ENCODE measurements around the gene RASAL2. TPM values are rescaled to one million over a fixed set of nuclear protein-coding genes. Genes with fewer than 3 reads are reported as not detected.

RASAL2 gene
- total and polyA plus RNA-seq, 2 of the 4 experiments (the other 2 are of a cell fraction) = 13.1 to 20.6 TPM

- POLR2A ChIA-PET (ENCODE audit: unreplicated experiment) = no interaction called here
- peaks cover 5% of the 10 kb centered on the region; the same call in 1 of the 2 replicates for H3K4me1 ChIP-seq (ENCODE audit: control insufficient read depth, insufficient read depth, low read length)
- H2BK120ac ChIP-seq (ENCODE audit: low read depth, low read length) = no peak overlapping the region
- DNase-seq = peak; percentile 89
- H4K8ac ChIP-seq (ENCODE audit: low read depth in 2 of 2, low read length in 2 of 2) = no peak overlapping the region
- peak overlapping the region; percentile 70; the same call in 1 of the 2 replicates for H3K4me2 ChIP-seq (ENCODE audit: low read depth, low read length)
- no peaks in the 10 kb centered on the region for H3K9me3 ChIP-seq (ENCODE audit: control insufficient read depth, insufficient read depth, low read length)
- H2AK9ac ChIP-seq (replicated peaks; ENCODE audit: low read depth, low read length, poor library complexity) = no peak overlapping the region
- H2AK5ac ChIP-seq (ENCODE audit: low read depth, low read length) = no peak overlapping the region
- peak; percentile 49 for ATAC-seq (ENCODE audit: low read depth)
- H3K23ac ChIP-seq (ENCODE audit: low read depth, low read length) = no peak overlapping the region
- H3K27ac ChIP-seq (ENCODE audit: insufficient read depth, low read length) = no peak overlapping the region
- WGBS, 2 experiments (ENCODE audit: extremely low coverage in 2 of 2, insufficient read length in 1 of 2) = no CpG with 5 or more reads among the region's 4 CpGs
- no peak overlapping the region for H3K9ac ChIP-seq (ENCODE audit: low read depth, low read length)
- H2BK15ac ChIP-seq (ENCODE audit: low read depth, low read length) = no peak overlapping the region
- H3K27me3 ChIP-seq (ENCODE audit: control insufficient read depth, insufficient read depth, low read length) = no peaks in the 10 kb centered on the region
- no peak overlapping the region for H2BK20ac ChIP-seq (ENCODE audit: low read depth, low read length)
- in situ Hi-C loops (cut with MboI; ENCODE audit: low sequenced_read_pairs) = no loop called here
- no peak overlapping the region for H3K4me3 ChIP-seq (ENCODE audit: insufficient read depth, low read depth, low read length)
- H3K14ac ChIP-seq (replicated peaks; ENCODE audit: low read depth, low read length) = no peak overlapping the region
- H2BK5ac ChIP-seq (ENCODE audit: low read depth, low read length, poor library complexity, severe bottlenecking) = peak overlapping the region; percentile 52
- CTCF ChIA-PET = no interaction called here
- peaks cover 21 to 30% of the 10 kb centered on the region in 2 experiments for H3K79me1 ChIP-seq (ENCODE audit: low read depth in 1 of 2, low read length in 2 of 2)
- H2AFZ ChIP-seq (replicated peaks; ENCODE audit: low read length, poor library complexity) = no peak overlapping the region
- TF ChIP-seq USF2 (IDR thresholded peaks at IDR 0.05; ENCODE audit: low read depth, low read length) (no peak), CEBPB (IDR thresholded peaks at IDR 0.05; ENCODE audit: low read depth, low read length) (peak; percentile 89), MXI1 (IDR thresholded peaks at IDR 0.05; ENCODE audit: borderline replicate concordance, low read depth, low read length) (no peak), ELK1 (IDR thresholded peaks at IDR 0.05; ENCODE audit: borderline replicate concordance, low read depth, low read length) (no peak), MAZ (IDR thresholded peaks at IDR 0.05; ENCODE audit: borderline replicate concordance, low read depth, low read length) (no peak), RFX5 (IDR thresholded peaks at IDR 0.05; ENCODE audit: low read depth, low read length) (no peak), RAD21 (IDR thresholded peaks at IDR 0.05; ENCODE audit: low read length) (no peak), BHLHE40 (IDR thresholded peaks at IDR 0.05; ENCODE audit: low read depth, low read length) (no peak)
- no peaks in the 10 kb centered on the region for H3K36me3 ChIP-seq (ENCODE audit: control insufficient read depth, insufficient read depth, low read length)
- no peaks in the 10 kb centered on the region for H3K9me1 ChIP-seq (ENCODE audit: insufficient read depth, low read length)
- no peak overlapping the region for H4K91ac ChIP-seq (ENCODE audit: insufficient read depth, low read depth, low read length)
- dilution Hi-C loops (cut with HindIII; ENCODE audit: low sequenced_read_pairs, unreplicated experiment) = no loop called here
- no peaks in the 10 kb centered on the region for H4K20me1 ChIP-seq (ENCODE audit: insufficient read depth, low read length)
- H3K18ac ChIP-seq (ENCODE audit: low read depth, low read length) = no peak overlapping the region; the same call in 1 of the 2 replicates
- no TSS peak for BruUV-seq (replicated peaks)
- H4K5ac ChIP-seq (ENCODE audit: low read depth, low read length) = no peak overlapping the region
- intact Hi-C loops (cut with micrococcal nuclease) = no loop called here
- H3K4ac ChIP-seq (ENCODE audit: low read depth, low read length) = no peak overlapping the region
- no peak overlapping the region for H3K56ac ChIP-seq (ENCODE audit: extremely low read depth, insufficient read depth, low read length)
These were observed 268.8 kb downstream of the RASAL2 start for GRCh38 chr1:178362747-178363146.
